ENCODE measurements around the gene PTGR3.
"Not testable (repeated sequence)": the region's sequence is repeated elsewhere in the genome, so short reads cannot be mapped to it uniquely, and the experiment has no call there.

Gene PTGR3

DNA sequence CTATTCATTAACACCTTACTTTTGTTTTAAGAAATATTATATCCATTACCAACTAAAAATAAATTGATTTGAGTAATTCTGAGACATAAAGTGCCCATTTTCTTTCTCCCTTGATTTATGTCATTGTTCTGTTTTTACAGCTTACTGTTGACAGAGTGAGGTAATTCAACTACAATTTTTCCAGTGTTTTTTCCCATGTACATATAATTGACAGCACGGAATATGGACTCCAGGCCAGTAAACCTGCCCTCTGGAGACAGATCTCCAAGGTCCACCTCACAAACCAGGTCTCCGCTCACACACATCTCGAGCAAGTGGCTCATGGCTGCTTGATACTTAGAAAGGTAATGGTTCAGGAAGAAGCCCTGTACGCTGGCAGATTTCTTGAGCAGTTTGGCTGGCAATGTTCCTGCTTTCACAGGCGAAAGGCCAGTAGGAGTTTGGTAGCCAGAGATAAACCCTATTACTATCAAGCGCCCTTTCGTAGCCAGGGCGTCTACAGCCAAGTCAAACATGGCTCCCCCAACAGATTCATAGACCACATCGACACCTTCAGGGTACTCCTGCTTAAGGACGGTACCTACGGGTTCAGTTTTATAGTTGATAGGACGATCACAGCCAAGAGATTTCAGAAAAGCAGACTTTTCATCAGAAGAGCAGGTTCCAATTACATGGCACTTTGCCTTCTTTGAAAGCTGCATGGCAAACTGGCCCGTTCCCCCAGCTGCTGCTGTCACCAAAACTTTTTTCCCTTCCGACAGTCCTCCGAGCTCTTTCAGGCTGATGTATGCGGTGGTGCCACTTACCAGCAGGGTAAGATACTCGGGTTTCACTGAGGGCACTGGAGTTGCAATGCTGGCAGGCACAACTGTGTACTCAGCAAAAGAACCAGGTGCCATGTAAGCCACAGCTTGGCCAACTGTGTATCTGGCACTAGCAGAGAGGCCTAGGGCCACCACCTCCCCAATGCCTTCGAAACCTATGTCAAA is 7.4 kb downstream of the PTGR3 start:
- DNase-seq, result no peak

DNA sequence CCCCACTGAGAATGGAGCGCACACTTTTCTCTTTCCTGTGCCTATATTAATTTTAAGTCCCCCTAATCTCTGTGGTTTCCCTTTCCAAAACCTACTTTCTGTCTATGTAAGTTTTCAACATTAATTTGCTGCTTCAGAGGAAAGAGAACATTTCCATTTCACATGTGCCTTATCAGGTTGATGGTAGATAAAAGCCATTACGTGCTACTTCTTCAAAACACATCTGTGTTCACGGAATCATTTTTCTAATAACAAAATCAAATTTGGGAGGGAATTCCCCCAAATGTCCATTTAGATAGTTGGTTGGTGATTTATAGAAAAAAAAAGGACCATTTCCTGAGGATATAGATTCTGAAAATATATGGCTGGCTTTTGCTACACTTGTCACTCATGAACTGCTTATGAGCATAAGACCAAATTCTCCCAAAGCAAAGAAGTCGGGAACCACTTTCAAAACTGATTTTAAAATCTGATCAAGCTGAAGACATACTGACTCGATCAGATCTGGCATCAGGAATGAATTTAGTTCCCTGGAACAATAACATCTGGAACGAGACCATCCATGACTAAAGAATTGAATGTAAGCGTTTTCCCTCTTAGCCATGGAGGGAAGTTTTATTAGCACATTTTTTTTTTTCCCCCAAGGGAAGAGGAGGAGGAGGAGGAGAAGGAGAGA is 8.2 kb downstream of the PTGR3 start:
- no peak for DNase-seq

- no peak for DNase-seq
Observed at GRCh38 chr18:75200071-75200470, 8.9 kb downstream of the PTGR3 start.

DNA sequence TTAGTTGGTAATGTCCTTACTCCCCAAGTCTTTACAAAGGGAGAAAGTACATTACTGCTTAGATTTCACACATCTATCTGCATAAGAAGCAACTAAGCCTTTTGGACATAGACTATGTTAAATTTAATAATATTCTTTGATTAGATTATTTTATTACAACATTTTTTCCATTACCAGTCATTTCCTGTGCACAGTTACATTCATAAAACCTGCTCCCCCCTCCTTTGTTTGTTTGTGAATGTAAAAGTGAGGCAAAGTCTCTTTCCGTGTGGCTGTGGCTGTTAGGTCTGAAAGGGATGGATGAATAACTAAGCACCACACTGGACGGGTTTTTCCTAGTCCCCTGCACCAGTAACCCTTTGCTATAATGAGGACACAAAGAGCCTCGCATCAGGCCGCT is 9.6 kb downstream of the PTGR3 start:
- no peak for DNase-seq

DNA sequence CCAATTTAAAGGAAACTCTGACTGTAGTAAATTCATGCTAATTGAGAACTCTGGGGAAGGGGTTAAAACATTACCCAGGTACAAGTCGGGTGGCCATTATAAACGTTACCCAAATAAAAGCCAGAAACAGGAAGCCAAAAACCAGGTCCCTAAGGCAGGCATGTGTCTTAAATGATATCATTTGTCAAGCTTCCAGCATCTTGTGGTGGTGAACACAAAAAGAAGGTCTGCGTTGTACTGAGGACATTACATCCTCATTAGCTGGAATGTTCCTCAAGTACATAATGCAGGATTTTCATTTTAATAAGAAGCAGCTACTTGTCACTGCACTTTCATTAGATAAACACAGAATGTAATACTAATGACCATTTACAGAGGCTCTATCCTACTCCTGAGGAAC is 10.9 kb downstream of the PTGR3 start:
- no peak for DNase-seq

DNA sequence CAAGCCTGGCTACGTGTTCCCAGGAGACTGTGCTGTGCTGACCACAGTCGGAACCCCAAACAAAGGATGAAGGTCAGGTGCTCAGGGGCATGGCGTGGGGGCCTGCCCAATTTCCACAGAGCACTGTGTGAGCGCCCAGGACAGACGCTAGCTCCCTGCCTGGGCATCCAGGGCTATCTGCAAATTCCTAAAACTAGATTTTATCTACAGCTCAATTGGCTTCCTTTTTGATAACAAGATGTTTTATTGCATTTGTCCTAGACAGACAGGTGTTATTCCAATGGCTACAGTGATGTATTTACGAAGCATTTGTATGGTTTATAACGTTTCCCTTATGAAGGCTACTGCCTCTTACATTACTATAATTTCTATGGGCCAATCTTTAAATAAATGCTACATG is 16.0 kb downstream of the PTGR3 start:
- DNase-seq, result no peak

- no peak for DNase-seq
Observed at GRCh38 chr18:75189696-75190095, 19.2 kb downstream of the PTGR3 start.

GRCh38 chr18:75187702-75188101 is 21.2 kb downstream of the PTGR3 start:
- not testable (repeated sequence) for DNase-seq

DNA sequence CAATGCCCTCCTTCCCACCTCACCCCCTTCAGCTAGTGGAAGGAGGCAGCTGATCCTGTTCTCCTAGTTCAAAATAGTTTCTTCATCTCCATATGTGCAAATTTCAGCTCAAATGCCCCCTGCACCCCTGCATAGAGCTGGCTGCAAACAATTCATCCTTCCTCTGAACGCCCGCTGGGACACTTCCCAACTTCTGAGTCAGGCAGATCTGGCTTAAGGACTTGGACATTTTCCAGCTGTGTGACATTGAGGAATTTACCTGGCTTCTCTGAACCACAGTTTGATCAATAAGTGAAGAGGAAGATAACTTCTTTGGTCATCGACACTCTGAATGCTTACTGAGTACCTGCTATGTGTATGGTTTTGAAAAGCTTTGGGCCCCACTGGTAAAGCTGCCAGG is 23.5 kb downstream of the PTGR3 start:
- no peak for DNase-seq

DNA sequence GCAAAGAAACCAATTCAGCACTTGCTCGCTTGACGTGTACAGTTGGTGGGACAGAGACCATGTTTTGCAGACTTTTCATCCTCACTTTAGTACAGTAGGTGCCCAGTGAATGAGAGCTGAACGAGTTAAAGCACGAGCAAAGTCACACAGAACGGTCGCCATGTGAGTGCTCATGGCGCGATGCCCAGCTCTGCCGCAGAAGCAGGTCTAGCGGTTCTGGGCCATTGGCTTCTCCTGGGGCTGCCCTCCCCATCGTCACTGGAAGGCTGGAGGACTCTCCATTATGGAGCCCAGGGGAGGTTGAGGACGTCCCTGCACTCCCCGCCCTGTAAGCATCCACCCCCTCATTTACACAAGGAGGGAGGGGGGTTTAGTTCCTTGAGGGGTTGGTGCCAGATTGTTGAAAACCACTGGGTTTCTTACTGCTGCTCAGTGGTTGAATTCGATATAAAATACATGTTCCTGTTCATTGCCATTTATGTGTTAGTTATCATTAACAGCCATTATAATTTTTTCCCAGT is 24.9 kb downstream of the PTGR3 start:
- DNase-seq, result no peak

- DNase-seq, result no peak
Observed at GRCh38 chr18:75183524-75183923, 25.4 kb downstream of the PTGR3 start.

DNA sequence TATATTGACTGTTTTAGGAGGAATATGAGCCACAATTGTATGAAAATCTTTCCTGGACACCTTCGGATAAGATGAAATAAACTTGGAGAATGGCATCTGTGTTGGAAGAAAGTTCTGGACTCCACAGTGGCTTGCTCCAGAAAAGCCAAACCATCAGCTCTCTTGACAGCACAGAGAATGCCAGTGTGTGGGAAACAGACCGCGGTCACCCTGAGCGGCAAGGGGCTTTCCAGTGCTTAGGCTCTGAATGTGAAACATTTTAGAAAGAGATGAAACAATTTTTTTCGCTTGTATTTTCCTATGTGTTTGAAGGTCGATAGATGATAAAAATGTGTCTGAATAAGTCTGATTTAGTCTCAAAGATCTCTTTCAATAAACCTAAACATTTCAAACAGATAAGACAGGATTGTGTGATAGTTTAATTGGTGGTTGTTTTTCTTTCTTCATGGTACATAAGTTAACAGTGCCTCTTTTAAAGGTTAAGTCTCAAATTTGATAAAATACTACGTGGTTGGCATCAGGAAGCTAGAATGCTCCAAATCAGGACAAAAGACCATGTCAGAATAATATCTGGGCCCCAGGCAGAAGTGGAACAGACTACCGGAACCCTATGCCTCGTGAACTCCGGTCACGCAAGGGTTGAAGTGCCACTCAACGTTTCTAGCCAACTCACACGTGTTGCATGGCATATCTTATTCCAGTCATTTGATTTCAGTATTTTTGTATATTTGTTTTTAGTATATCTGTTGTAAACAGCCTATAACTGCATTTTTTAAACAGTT is 28.9 kb downstream of the PTGR3 start:
- DNase-seq, result no peak

DNA sequence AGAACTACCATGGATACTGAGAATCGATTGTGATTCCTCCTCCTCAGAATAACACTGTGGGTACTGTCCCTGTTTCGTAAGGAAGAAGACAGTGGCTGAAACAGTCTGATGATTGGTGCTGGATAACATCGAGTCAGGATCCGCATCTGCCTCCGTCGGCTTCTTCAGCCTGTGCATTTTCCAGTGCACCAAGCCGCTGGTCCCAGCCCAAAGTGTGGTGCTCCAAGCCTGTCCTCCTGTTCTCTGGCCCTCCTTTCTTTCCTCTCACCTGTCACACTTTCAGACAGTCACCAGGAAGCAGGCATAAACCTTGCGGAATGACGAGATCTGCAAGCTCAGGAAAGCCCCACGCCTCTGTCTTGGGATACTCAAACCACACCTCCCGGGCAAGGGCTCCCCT is 30.6 kb downstream of the PTGR3 start:
- no peak for DNase-seq

GRCh38 chr18:75176849-75177248 is 32.1 kb downstream of the PTGR3 start:
- no peak for DNase-seq

DNA sequence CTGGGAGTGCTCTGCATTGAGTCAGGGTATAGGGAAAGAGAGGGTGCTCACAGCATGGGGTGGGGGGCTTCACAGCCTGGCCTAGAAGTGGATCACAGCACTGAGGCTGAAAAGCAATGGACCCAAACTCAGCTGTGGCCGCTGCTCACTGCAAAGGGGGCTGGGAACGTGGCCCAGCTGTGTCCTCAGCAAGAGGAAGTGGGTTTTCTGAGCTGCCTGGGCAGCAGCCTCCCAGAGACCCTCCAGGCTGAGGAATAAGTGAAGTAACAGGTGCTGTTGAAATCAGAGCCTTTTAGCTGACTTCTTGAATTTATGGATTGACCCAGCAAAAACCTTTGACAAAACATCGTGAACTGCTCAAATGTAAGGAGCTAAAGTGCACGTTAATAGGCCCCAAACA is 35.2 kb downstream of the PTGR3 start:
- no peak for DNase-seq

DNA sequence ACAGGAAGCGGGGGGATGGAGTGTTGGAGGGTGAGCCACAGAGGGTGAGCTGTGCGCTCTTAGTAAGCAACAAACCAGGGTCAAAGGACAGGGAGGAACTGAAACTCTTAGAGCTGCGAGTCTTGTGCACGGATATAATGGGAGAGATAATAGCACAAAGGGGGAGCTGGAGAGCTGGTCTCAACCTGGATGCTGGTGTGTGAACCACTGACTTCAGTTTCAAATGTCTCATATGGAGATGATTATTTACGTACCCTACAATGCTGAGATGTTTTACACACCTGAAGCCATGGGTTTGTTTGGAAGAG is 35.9 kb downstream of the PTGR3 start:
- no peak for DNase-seq

- no peak for DNase-seq
Observed at GRCh38 chr18:75172299-75173124, 36.4 kb downstream of the PTGR3 start.

- no peak for DNase-seq
Observed at GRCh38 chr18:75170916-75171315, 38.0 kb downstream of the PTGR3 start.

- no peak for DNase-seq
Observed at GRCh38 chr18:75170022-75170789, 38.7 kb downstream of the PTGR3 start.

DNA sequence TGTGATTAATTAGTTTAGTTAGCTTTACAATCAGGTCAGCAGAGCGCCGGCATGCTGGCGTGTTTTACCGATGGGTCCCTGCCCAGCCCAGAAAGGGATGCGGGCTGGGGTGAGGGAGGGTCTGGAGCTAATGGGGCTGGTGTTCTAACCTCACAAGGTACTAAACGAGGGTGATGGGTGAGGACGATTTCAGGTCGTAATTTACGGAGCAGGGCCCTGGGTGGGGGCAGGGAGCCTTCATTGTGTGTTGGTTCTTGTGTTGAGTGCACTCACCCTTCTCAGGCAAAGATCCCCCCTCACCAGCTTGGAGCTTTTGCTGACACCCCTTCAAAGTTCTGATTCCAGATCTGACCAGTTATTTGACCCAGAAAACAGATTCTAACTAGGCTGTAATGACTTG is 39.5 kb downstream of the PTGR3 start:
- DNase-seq, result no peak

GRCh38 chr18:75168619-75169018 is 40.3 kb downstream of the PTGR3 start:
- DNase-seq, result no peak

All from NCI-H524 treated with DMSO at 0.1 percent for 48 hours (cell line).